ENCODE results near the gene GBX1.

The GBX1 gene

GRCh38 chr7:151172273-151173141 lies 5.0 kb upstream of the GBX1 start:
- no peak for DNase-seq

DNA sequence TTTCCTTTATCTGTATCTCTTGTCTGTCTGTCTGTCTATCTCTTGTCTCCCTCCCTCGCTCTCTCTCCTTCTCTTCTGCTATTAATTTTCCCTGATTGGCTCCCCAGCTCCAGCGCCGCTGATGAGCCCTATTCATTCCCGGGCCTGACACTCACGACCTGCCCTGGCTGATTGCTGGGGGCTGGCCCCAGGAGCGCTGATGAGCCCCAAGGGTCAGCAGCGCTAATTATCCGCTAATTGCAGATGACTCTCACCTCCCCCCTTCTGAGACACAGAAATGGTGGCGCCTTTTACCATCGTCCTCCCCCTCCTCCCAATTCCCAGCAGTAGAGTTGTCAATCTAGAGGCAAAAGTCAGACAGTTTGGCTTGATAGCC lies 1.3 kb upstream of the GBX1 start:
- no peak for DNase-seq

GRCh38 chr7:151168003-151168786 lies 701 bp upstream of the GBX1 start:
- DNase-seq = no peak

GRCh38 chr7:151166629-151167196 lies 781 bp downstream of the GBX1 start:
- no peak for DNase-seq

GRCh38 chr7:151161757-151162156 lies 5.7 kb downstream of the GBX1 start:
- no peak for DNase-seq

DNA sequence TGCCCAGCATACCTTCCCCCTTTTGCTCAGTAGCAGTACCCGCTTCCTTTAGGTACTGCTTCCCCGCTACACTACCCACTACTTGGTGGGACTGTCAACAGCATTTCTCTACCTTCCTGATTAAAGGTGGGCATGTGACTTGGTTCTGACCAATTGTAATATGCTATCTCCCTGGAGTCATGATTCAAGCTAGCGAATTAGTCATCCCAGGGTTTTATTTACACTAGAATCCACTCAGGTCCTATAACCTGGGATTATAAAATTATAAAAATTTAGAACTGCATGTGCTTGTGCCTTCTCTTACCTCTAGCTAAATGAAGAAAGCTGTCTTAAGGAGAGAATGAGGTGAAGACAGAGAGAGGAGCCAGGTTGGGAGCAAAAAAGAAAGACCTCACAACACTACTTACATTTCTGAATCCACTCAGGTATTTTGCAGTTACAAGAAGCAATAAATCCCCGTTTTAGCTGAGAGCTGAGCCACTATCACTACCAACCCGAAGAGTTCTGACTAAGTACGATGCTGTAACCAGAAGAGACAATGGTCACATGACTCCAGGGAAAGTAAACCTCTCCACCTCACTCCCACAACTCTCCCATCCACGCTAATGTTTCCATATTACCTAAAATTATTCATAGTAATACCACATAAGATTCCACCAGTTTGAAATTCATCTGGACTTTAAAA lies 9.7 kb downstream of the GBX1 start:
- no peak for DNase-seq

DNA sequence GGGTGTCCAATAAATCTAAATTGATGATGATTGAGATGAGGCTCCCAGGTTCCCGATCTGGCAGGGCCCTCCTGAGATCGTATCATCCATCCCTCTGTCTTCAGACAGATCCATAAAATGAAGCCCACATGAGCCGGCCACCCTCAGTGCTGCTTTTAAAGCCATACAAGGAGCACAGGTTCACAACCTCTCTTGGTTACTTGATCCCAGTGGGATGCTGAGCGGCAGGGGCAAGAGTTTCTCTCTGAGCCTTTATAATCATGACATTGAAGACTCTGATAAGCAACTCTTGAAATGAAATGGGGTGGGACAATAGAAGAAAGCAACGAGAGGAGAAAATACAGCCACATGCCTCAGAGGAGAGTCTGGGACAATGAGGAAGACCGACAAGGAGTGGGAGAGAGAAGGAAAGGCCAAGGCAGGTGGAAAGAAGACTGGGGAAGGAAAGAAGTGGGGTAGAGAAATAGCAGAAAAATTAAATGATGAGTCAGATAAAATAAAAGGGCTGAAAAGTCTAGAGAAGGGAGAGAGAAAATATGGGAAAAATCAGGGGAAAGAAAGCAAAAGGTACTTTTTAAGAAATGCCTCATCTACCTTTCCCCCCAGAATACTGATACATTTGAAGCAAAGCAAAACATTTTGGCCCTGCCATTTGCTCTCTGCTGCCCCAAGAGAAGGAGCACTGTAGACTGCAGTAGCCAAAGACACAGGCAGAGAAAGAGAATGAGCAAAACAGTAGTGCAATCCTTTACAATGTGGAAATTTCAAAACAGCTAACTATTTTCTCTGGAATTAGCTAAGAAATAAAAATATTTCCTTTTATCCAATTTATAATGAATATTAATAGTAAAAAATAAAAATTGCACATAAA lies 14.6 kb downstream of the GBX1 start:
- no peak for DNase-seq

DNA sequence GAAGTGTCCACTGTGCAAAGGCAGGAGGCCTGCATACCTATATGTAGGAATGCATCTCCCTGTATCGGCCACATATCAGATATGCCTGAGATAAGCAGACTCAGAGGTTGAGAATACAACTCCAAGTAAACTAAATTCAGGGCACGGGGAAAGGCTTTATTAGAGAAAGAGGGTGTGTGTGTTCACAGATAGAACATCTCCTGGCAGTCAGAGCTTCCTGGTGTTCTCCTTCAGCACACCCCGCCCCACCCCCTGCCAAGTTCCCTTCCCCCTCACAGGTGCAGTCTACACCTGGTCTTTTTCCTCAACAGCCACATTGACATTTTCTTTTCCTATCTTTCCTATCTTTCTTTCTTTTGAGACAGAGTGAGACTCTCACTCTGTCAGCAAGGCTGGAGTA lies 17.1 kb downstream of the GBX1 start:
- DNase-seq = no peak

GRCh38 chr7:151148319-151149259 lies 18.9 kb downstream of the GBX1 start:
- DNase-seq = no peak

- no peak for DNase-seq
Observed at GRCh38 chr7:151146761-151147160, 20.7 kb downstream of the GBX1 start.

DNA sequence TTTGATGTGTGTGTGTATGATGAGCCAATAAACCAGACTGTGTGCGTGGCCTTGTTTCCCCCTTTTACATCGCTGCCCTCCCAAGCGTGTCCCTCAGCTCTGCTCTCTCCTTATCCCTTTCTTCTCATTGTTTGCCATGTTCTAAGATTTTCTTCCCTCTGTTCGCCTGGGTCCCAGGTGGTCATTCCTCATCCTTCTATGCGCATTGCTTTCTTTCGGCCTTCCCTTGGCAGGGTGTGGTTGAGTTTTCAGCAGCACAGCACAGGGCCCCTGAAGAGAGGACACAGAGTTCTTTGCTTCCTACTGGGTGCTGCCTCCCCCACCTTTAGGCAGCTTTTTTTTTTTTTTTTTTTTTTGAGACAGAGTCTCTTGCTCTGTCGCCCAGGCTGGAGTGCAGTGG lies 23.1 kb downstream of the GBX1 start:
- no peak for DNase-seq

DNA sequence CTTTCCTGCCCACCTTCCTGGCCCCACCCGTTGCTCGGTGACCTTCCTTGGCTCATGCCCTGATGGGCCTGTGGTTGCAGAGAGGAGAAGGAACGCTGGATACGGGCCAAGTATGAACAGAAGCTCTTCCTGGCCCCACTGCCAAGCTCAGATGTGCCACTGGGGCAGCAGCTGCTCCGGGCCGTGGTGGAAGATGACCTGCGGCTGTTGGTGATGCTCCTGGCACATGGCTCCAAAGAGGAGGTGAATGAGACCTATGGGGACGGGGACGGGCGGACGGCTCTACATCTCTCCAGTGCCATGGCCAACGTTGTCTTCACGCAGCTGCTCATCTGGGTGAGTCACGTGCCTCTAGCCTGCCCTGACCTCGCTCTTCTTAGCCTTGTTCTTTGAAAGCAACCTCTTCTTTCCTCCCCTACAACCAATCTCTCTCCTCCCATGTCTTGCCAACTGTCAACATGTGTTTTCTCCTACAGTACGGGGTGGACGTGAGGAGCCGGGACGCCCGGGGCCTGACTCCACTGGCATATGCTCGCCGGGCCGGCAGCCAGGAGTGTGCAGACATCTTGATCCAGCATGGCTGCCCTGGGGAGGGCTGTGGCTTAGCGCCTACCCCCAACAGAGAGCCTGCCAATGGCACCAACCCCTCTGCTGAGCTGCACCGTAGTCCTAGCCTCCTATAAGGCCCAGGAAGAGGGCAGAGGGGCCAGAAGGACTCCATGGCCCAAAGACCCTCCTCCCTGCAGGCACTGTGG lies 24.1 kb downstream of the GBX1 start:
- DNase-seq = no peak

- DNase-seq = no peak
Observed at GRCh38 chr7:151142686-151143040, 24.8 kb downstream of the GBX1 start.

DNA sequence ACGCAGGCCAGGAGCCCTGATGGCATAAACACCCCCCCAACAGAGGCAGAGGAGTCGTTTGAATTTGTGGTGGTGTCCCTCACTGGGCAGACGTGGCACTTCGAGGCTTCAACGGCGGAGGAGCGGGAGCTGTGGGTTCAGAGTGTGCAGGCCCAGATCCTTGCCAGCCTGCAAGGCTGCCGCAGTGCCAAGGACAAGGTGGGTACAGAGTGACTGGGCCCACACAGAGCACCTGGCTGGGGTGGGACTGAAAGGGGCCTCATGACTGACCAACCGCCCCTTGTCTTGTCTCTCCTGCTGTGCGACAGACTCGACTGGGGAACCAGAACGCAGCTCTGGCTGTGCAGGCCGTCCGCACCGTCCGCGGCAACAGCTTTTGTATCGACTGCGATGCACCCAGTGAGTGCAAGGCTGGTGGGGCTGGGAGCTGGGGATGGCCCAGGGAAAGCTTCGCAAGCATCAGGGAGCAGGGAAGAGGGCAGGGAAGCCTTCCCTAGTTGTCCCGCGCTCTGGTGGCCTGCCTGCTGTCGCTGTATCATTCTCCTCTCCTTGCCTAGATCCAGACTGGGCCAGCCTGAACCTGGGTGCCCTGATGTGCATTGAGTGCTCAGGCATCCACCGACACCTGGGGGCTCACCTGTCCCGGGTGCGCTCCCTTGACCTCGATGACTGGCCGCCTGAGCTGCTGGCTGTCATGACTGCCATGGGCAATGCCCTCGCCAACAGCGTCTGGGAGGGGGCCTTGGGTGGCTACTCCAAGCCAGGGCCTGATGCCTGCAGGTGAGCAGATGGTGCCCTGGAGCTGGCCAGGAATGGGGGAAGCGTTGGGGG lies 25.4 kb downstream of the GBX1 start:
- no peak for DNase-seq

GRCh38 chr7:151141311-151141854 lies 26.1 kb downstream of the GBX1 start:
- no peak for DNase-seq

DNA sequence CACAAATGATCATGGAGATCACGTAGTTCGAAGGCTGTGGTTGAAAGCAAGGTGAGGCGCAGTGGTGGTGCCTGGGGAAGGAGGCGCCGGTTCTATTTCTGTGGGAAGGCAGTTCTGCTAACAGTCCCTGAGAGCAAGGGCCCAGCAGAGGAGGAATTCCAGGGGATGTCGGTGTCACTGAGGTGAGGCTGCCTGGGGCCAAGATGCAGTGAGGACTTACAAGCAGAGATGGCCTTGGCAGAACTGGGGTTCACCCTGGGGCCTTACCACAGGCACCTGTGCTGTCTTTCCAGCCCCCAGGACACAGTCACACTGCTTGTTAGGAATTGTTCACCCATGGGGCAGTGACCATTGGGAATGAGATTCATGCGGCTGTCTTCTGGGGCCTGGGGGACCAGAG lies 26.7 kb downstream of the GBX1 start:
- no peak for DNase-seq

GRCh38 chr7:151139791-151140190 lies 27.7 kb downstream of the GBX1 start:
- no peak for DNase-seq

DNA sequence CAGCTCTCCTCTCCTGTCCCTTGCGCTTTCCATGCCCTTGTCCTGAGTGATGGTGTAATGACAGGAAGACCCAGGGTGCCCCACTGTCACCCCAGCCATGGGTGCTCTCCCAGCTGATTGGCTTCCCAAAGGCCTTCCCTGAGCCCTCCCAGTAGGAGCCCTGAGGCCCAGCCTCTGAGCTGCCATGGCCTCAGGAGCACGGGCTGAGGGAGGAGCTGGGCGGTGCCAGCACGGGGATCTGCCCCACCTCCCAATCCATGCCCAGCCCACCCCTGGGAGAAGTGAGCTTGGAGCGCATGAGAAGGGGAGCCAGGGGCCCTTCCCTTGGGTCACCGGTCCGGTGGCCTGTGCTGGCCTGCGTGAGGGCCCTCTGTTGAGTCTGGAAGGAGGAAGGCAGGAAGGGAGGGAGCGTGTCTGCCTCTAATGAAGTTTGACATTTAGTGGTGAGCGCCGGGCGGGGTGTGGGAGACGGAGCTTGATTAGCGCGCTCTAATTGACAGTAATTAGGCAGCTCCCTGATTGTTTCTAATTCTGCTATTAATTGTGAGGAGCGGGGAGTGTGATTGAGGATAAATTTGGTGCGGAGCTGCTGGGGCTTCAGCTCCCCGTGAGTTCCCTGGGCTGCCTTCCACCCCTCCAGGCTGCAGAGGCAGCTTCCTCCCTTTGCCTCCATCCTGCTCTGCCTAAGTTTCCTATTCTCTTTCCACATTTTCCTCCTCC lies 28.3 kb downstream of the GBX1 start:
- DNase-seq = no peak

Data from NCI-H510A (cell line).